Measurements from ENCODE around the gene ST6GALNAC1.
"Not testable (repeated sequence)": the region's sequence is repeated elsewhere in the genome, so short reads cannot be mapped to it uniquely, and the experiment has no call there.

Gene ST6GALNAC1

GRCh38 chr17:76623271-76624146 lies 20.0 kb downstream of the ST6GALNAC1 start:
- H3K4me1 ChIP-seq (ENCODE audit: control insufficient read depth, low read depth, low read length) = no peaks in the 10 kb centered on the region
- no CpG with 5 or more reads among the region's 18 CpGs for WGBS (ENCODE audit: extremely low coverage, insufficient coverage, low lambda C conversion rate)

DNA sequence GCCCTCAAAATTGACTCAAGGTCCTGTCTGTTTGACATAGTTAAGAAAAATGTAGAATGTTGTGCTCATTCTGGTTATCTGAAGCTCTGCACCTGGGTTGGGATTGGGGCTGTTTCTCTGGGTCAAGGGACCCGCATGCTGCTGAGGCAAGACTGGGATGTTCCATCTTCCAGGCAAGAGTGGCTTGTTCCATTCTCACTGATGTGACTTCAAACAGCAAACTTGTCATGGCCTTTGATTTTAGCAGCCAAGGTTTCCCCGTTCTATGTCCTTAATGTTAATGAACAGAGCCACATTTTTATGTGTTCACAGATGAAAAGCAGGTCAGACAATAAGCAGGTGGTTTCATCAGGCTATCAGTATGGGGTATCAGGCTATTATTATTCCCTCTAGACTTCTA lies 25.7 kb downstream of the ST6GALNAC1 start:
- no peak overlapping the region for H2BK5ac ChIP-seq (ENCODE audit: low read length)
- WGBS (ENCODE audit: extremely low coverage, insufficient coverage, low lambda C conversion rate) = no CpG with 5 or more reads among the region's 2 CpGs
- no peak overlapping the region for H4K5ac ChIP-seq (ENCODE audit: low read length)
- no peak overlapping the region for H3K4me3 ChIP-seq (ENCODE audit: low read length)
- H3K4me2 ChIP-seq (ENCODE audit: low read length) = no peak overlapping the region
- no peak overlapping the region for H3K23ac ChIP-seq (ENCODE audit: low read length)
- no peak overlapping the region for H2BK15ac ChIP-seq (replicated peaks; ENCODE audit: low read depth)
- H3K79me2 ChIP-seq (ENCODE audit: control insufficient read depth, insufficient read depth, low read length) = no peaks in the 10 kb centered on the region
- no peak overlapping the region for H2BK120ac ChIP-seq (ENCODE audit: low read depth, low read length)
- H2AK5ac ChIP-seq (ENCODE audit: low read length) = no peak overlapping the region
- no peak overlapping the region for H3K56ac ChIP-seq (ENCODE audit: low read length)
- no peak overlapping the region for H3K18ac ChIP-seq (ENCODE audit: low read length)
- H3K27me3 ChIP-seq (ENCODE audit: insufficient read depth, low read length, poor library complexity) = no peaks in the 10 kb centered on the region
- no peaks in the 10 kb centered on the region for H3K36me3 ChIP-seq (ENCODE audit: control insufficient read depth, insufficient read depth, low read length)
- H3K79me1 ChIP-seq (ENCODE audit: low read length) = no peaks in the 10 kb centered on the region
- no peak overlapping the region for H4K8ac ChIP-seq (ENCODE audit: low read depth, low read length)
- H3K4me1 ChIP-seq (ENCODE audit: control insufficient read depth, low read depth, low read length) = no peaks in the 10 kb centered on the region
- no peak for DNase-seq
- H3K9ac ChIP-seq (ENCODE audit: low read length) = no peak overlapping the region
- no peak overlapping the region for H3K27ac ChIP-seq (ENCODE audit: low read depth, low read length)
- H3K4ac ChIP-seq (ENCODE audit: low read depth, low read length) = no peak overlapping the region

More at GRCh38 chr17:76623271-76624146, 20.0 kb downstream of the ST6GALNAC1 start:
- H3K4ac ChIP-seq (ENCODE audit: low read depth, low read length) = no peak overlapping the region
- H2BK5ac ChIP-seq (ENCODE audit: low read length) = no peak overlapping the region
- no peaks in the 10 kb centered on the region for H3K27me3 ChIP-seq (ENCODE audit: insufficient read depth, low read length, poor library complexity)
- H3K23ac ChIP-seq (ENCODE audit: low read length) = no peak overlapping the region
- peak; percentile 64 for DNase-seq
- H3K27ac ChIP-seq (ENCODE audit: low read depth, low read length) = no peak overlapping the region
- H3K4me3 ChIP-seq (ENCODE audit: low read length) = no peak overlapping the region
- H3K56ac ChIP-seq (ENCODE audit: low read length) = no peak overlapping the region
- no peaks in the 10 kb centered on the region for H3K79me2 ChIP-seq (ENCODE audit: control insufficient read depth, insufficient read depth, low read length)
- H4K5ac ChIP-seq (ENCODE audit: low read length) = no peak overlapping the region
- no peaks in the 10 kb centered on the region for H3K36me3 ChIP-seq (ENCODE audit: control insufficient read depth, insufficient read depth, low read length)
- no peak overlapping the region for H2BK15ac ChIP-seq (replicated peaks; ENCODE audit: low read depth)
- no peak overlapping the region for H3K4me2 ChIP-seq (ENCODE audit: low read length)
- peak overlapping the region; percentile 35 for H3K9ac ChIP-seq (ENCODE audit: low read length)
- no peak overlapping the region for H4K8ac ChIP-seq (ENCODE audit: low read depth, low read length)
- no peak overlapping the region for H2AK5ac ChIP-seq (ENCODE audit: low read length)
- H3K18ac ChIP-seq (ENCODE audit: low read length) = no peak overlapping the region
- H2BK120ac ChIP-seq (ENCODE audit: low read depth, low read length) = no peak overlapping the region
- H3K79me1 ChIP-seq (ENCODE audit: low read length) = no peaks in the 10 kb centered on the region

DNA sequence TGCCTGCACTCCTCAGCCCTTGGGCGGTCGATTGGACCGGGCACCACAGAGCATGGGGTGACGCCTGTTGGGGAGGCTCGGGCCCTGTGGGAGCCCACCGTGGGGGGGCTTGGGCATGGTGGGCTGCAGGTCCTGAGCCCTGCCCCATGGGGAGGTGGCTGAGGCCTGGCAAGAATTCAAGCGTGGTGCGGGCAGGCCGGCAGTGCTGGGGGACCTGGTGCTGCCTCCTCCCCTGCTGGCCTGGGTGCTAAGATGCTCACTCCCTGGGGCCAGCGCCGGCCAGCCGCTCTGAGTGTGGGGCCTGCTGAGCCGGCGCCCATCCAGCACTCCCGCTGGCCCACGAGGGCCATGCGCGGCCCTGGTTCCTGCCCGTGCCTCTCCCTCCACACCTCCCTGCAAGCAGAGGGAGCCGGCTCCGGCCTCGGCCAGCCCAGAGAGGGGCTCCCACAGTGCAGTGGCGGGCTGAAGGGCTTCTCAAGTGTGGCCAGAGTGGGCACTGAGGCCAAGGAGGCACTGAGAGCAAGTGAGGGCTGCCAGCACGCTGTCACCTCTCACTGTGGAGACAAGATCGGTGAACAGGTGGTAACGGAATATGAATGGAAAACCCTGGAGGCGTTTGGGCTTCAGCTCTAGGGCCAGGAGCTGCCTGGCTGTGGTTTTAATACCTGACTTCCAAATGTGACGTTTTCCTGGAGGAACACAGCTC lies 28.5 kb downstream of the ST6GALNAC1 start:
- Histone ChIP-seq H3K4ac (ENCODE audit: low read depth, low read length) (no peak overlapping the region), H3K4me3 (ENCODE audit: low read length) (no peak overlapping the region), H3K23ac (ENCODE audit: low read length) (no peak overlapping the region), H3K56ac (ENCODE audit: low read length) (no peak overlapping the region), H2BK120ac (ENCODE audit: low read depth, low read length) (no peak overlapping the region), H2BK15ac (replicated peaks; ENCODE audit: low read depth) (no peak overlapping the region), H3K4me1 (ENCODE audit: control insufficient read depth, low read depth, low read length) (no peaks in the 10 kb centered on the region), H3K9ac (ENCODE audit: low read length) (no peak overlapping the region), H3K27me3 (ENCODE audit: insufficient read depth, low read length, poor library complexity) (no peaks in the 10 kb centered on the region), H2BK5ac (ENCODE audit: low read length) (no peak overlapping the region), H4K5ac (ENCODE audit: low read length) (no peak overlapping the region), H3K18ac (ENCODE audit: low read length) (no peak overlapping the region), H3K27ac (ENCODE audit: low read depth, low read length) (no peak overlapping the region), H3K79me1 (ENCODE audit: low read length) (no peaks in the 10 kb centered on the region), H3K79me2 (ENCODE audit: control insufficient read depth, insufficient read depth, low read length) (no peaks in the 10 kb centered on the region), H2AK5ac (ENCODE audit: low read length) (no peak overlapping the region), H3K36me3 (ENCODE audit: control insufficient read depth, insufficient read depth, low read length) (no peaks in the 10 kb centered on the region), H3K4me2 (ENCODE audit: low read length) (no peak overlapping the region), H4K8ac (ENCODE audit: low read depth, low read length) (no peak overlapping the region)
- WGBS (ENCODE audit: extremely low coverage, insufficient coverage, low lambda C conversion rate) = no CpG with 5 or more reads among the region's 28 CpGs
- DNase-seq = no peak

- not testable (repeated sequence) for H4K8ac ChIP-seq (ENCODE audit: low read depth, low read length); H3K9ac ChIP-seq (ENCODE audit: low read length); H3K23ac ChIP-seq (ENCODE audit: low read length); H3K18ac ChIP-seq (ENCODE audit: low read length); H3K27ac ChIP-seq (ENCODE audit: low read depth, low read length); H3K79me1 ChIP-seq (ENCODE audit: low read length); H2BK120ac ChIP-seq (ENCODE audit: low read depth, low read length); H2BK5ac ChIP-seq (ENCODE audit: low read length); H3K56ac ChIP-seq (ENCODE audit: low read length); H3K4ac ChIP-seq (ENCODE audit: low read depth, low read length); H3K4me1 ChIP-seq (ENCODE audit: control insufficient read depth, low read depth, low read length); H3K4me3 ChIP-seq (ENCODE audit: low read length); H3K36me3 ChIP-seq (ENCODE audit: control insufficient read depth, insufficient read depth, low read length); H3K79me2 ChIP-seq (ENCODE audit: control insufficient read depth, insufficient read depth, low read length); H3K27me3 ChIP-seq (ENCODE audit: insufficient read depth, low read length, poor library complexity); H4K5ac ChIP-seq (ENCODE audit: low read length); H3K4me2 ChIP-seq (ENCODE audit: low read length); H2AK5ac ChIP-seq (ENCODE audit: low read length); DNase-seq; H2BK15ac ChIP-seq (replicated peaks; ENCODE audit: low read depth)
- WGBS (ENCODE audit: extremely low coverage, insufficient coverage, low lambda C conversion rate) = no CpG with 5 or more reads among the region's 13 CpGs
Measured at GRCh38 chr17:76614064-76614759, 29.3 kb downstream of the ST6GALNAC1 start.

DNA sequence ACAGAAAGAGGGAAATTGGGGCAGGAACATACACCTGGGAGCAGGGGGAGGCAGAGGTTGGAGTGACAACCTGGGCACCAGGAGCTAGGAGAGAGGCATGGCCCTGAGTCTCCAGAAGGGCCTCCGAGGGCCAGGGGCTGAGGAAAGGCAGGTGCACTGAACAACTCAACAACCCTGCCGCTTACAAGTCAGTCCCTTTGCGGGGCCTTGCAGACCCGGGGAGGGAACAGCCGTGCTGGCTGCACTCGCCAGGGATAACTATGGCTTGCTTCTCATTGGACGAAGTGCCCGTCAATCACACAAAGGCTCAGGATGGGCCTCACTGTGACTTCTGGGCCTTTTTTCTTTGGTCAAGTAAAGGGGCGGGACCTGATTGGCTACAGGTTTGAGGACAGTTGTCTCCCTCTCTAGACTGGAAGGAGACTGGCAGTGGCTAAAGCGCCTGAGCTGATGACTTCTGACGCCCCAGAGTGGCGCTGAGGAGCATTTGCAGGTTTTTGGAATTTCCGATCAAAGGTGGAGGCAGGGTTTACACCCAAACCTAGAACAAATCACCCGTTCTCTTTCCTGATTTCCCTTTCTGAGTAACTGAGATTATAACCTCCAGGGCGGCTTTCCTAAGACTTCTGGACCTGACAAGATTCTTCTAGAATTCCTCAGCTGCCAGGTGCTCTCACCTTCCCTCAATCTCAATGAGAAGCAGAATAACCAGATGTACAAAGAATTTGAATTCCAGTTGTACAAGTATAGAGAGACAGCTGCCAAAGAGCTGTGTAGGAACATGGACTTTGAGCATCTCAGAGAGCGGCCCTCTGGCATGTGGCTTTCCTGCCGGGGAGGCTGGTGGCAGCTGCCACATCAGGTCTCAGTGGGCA lies 30.3 kb downstream of the ST6GALNAC1 start:
- no peak overlapping the region for H2BK120ac ChIP-seq (ENCODE audit: low read depth, low read length)
- no peak overlapping the region for H3K23ac ChIP-seq (ENCODE audit: low read length)
- H2BK15ac ChIP-seq (replicated peaks; ENCODE audit: low read depth) = no peak overlapping the region
- no peak overlapping the region for H3K27ac ChIP-seq (ENCODE audit: low read depth, low read length)
- no CpG with 5 or more reads among the region's 17 CpGs for WGBS (ENCODE audit: extremely low coverage, insufficient coverage, low lambda C conversion rate)
- H3K79me2 ChIP-seq (ENCODE audit: control insufficient read depth, insufficient read depth, low read length) = no peaks in the 10 kb centered on the region
- no peak overlapping the region for H4K8ac ChIP-seq (ENCODE audit: low read depth, low read length)
- no peak overlapping the region for H4K5ac ChIP-seq (ENCODE audit: low read length)
- H2BK5ac ChIP-seq (ENCODE audit: low read length) = no peak overlapping the region
- no peaks in the 10 kb centered on the region for H3K4me1 ChIP-seq (ENCODE audit: control insufficient read depth, low read depth, low read length)
- H3K79me1 ChIP-seq (ENCODE audit: low read length) = no peaks in the 10 kb centered on the region
- no peaks in the 10 kb centered on the region for H3K36me3 ChIP-seq (ENCODE audit: control insufficient read depth, insufficient read depth, low read length)
- no peak overlapping the region for H2AK5ac ChIP-seq (ENCODE audit: low read length)
- no peaks in the 10 kb centered on the region for H3K27me3 ChIP-seq (ENCODE audit: insufficient read depth, low read length, poor library complexity)
- no peak overlapping the region for H3K9ac ChIP-seq (ENCODE audit: low read length)
- H3K18ac ChIP-seq (ENCODE audit: low read length) = no peak overlapping the region
- no peak overlapping the region for H3K56ac ChIP-seq (ENCODE audit: low read length)
- no peak overlapping the region for H3K4ac ChIP-seq (ENCODE audit: low read depth, low read length)
- DNase-seq = peak; percentile 96
- H3K4me3 ChIP-seq (ENCODE audit: low read length) = no peak overlapping the region
- no peak overlapping the region for H3K4me2 ChIP-seq (ENCODE audit: low read length)

Measured in mesendoderm (in vitro differentiated cells).